ENCODE data around the gene GNAI2.

GNAI2 gene

GRCh38 chr3:50232303-50232702, 3.7 kb upstream of the GNAI2 start:
- DNase-seq (ENCODE audit: low read depth), result no peak
- no peak overlapping the region for H3K4me3 ChIP-seq (ENCODE audit: low read depth, low read length)
- TF ChIP-seq CTCF (IDR thresholded peaks at IDR 0.05; ENCODE audit: control insufficient read depth, extremely low read depth, insufficient read depth), result no peak

- H3K4me3 ChIP-seq (ENCODE audit: low read depth, low read length), result no peak overlapping the region
- TF ChIP-seq CTCF (IDR thresholded peaks at IDR 0.05; ENCODE audit: control insufficient read depth, extremely low read depth, insufficient read depth), result no peak
- DNase-seq (ENCODE audit: low read depth), result no peak
Observed at GRCh38 chr3:50233176-50233575, 2.8 kb upstream of the GNAI2 start.

GRCh38 chr3:50236484-50237132, 604 bp downstream of the GNAI2 start:
- DNase-seq (ENCODE audit: low read depth), result no peak
- peak overlapping the region; percentile 68 for H3K4me3 ChIP-seq (ENCODE audit: low read depth, low read length)
- no peak for TF ChIP-seq CTCF (IDR thresholded peaks at IDR 0.05; ENCODE audit: control insufficient read depth, extremely low read depth, insufficient read depth)

- no peak overlapping the region for H3K4me3 ChIP-seq (ENCODE audit: low read depth, low read length)
- TF ChIP-seq CTCF (IDR thresholded peaks at IDR 0.05; ENCODE audit: control insufficient read depth, extremely low read depth, insufficient read depth), result no peak
- DNase-seq (ENCODE audit: low read depth), result no peak
Observed at GRCh38 chr3:50237133-50237651, 1.2 kb downstream of the GNAI2 start.

GRCh38 chr3:50237754-50238548, 1.9 kb downstream of the GNAI2 start:
- TF ChIP-seq CTCF (IDR thresholded peaks at IDR 0.05; ENCODE audit: control insufficient read depth, extremely low read depth, insufficient read depth), result no peak
- DNase-seq (ENCODE audit: low read depth), result no peak
- no peak overlapping the region for H3K4me3 ChIP-seq (ENCODE audit: low read depth, low read length)

GRCh38 chr3:50238549-50239026, 2.6 kb downstream of the GNAI2 start:
- no peak for TF ChIP-seq CTCF (IDR thresholded peaks at IDR 0.05; ENCODE audit: control insufficient read depth, extremely low read depth, insufficient read depth)
- DNase-seq (ENCODE audit: low read depth), result peak; percentile 81
- no peak overlapping the region for H3K4me3 ChIP-seq (ENCODE audit: low read depth, low read length)
